Activated CD4-positive, alpha-beta memory T cell treated with anti-CD3 and anti-CD28 coated beads, Interleukin-2, amount 10 ng/mL, durations not matched to agents 7 days and 5 days (primary cell): ENCODE measurements around the gene ZNF480. TPM values are rescaled to one million over a fixed set of nuclear protein-coding genes. Genes with fewer than 3 reads are reported as not detected.
"Not testable (repeated sequence)": the region's sequence is repeated elsewhere in the genome, so short reads cannot be mapped to it uniquely, and the experiment has no call there.

Experiments used
- CTCF ChIA-PET: fragments of 350-600 bp; sonication (Branson Sonifier 250); formaldehyde crosslinking; loops from one replicate; lab custom pipeline; 2021; ENCODE audit warnings: antibody characterized with exemption, inconsistent platforms; lab: Charles Lee
- POLR2A ChIA-PET: fragments of 350-600 bp; sonication (Branson Sonifier 250); formaldehyde crosslinking; loops from one replicate; lab custom pipeline; 2021; ENCODE audit warnings: antibody characterized with exemption; lab: Charles Lee
- DNase-seq: peaks from one replicate; pipeline ENCODE4 v3.0.0-alpha.2; 2020
- H3K27ac Mint-ChIP-seq: one replicate; pipeline ENCODE4 v1.8.0; 2021; ENCODE audit warnings: mild to moderate bottlenecking, mixed read lengths
- H3K27me3 Mint-ChIP-seq: one replicate; pipeline ENCODE4 v1.8.0; 2021; ENCODE audit warnings: mixed read lengths
- H3K36me3 Mint-ChIP-seq: one replicate; pipeline ENCODE4 v1.8.0; 2021; ENCODE audit warnings: low read depth, mixed read lengths
- H3K4me1 Mint-ChIP-seq: one replicate; pipeline ENCODE4 v1.8.0; 2021; ENCODE audit warnings: mixed read lengths
- H3K4me3 Mint-ChIP-seq: one replicate; pipeline ENCODE4 v1.8.0; 2021; ENCODE audit warnings: mild to moderate bottlenecking, mixed read lengths
- H3K9me3 Mint-ChIP-seq: one replicate; pipeline ENCODE4 v1.8.0; 2021; ENCODE audit warnings: mixed read lengths
- total RNA-seq, 2 experiments: library from RNA; stranded (reverse); gene quantifications; one replicate each; pipeline ENCODE4 v1.2.3, GENCODE V29; 2021

Gene ZNF480
- total RNA-seq, 2 experiments from 2014 or later: 12.4 to 14.0 TPM

DNA sequence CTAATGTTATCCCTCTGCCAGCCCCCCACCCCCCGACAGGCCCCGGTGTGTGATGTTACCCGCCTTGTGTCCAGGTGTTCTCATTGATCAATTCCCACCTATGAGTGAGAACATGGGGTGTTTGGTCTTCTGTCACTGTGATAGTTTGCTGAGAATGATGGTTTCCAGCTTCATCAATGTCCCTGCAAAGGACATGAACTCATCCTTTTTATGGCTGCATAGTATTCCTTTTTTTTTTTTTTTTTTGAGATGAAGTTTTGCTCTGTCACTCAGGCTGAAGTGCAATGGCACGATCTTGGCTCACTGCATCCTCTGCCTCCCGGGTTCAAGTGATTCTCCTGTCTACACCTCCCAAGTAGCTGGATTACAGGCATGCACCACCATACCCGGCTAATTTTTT lies 4.0 kb upstream of the ZNF480 start:
- DNase-seq, CTCF ChIA-PET, H3K4me3 Mint-ChIP-seq, POLR2A ChIA-PET, H3K27ac Mint-ChIP-seq, H3K27me3 Mint-ChIP-seq: not testable (repeated sequence)
- Mint-ChIP-seq H3K4me1 (peaks cover 12% of the 10 kb centered on the region), H3K36me3 (peaks cover 71% of the 10 kb centered on the region), H3K9me3 (peaks cover 46% of the 10 kb centered on the region)

DNA sequence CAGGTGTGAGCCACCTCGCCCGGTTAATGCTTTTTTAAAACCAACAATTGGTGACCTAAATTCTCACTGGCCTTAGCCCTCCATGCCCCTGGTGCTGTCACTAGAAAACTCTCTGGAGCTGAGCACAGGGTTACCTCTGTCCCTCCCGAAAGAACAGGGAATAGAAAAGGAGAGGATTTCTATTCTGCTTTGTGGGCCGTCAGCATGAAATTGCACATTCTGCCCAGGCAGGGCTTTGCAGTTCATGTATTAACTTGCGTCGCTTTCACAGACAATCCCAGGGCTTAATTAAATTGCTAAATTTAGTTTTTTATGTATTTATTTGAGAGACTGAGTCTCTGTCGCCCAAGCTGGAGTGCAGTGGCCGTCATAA lies 583 bp upstream of the ZNF480 start:
- no peak for DNase-seq
- ChIA-PET POLR2A (interaction anchor here (0.8 kb wide), 1 partner anchor 27 kb away, joined by 4 read pairs; the partner anchor contains the start of gene ZNF766), CTCF (no interaction called here)
- Mint-ChIP-seq H3K4me3 (peak overlapping the region; percentile 91), H3K9me3 (peaks cover 53% of the 10 kb centered on the region), H3K27me3 (no peaks in the 10 kb centered on the region), H3K36me3 (peaks cover 73% of the 10 kb centered on the region), H3K4me1 (peaks cover 18% of the 10 kb centered on the region), H3K27ac (peak overlapping the region; percentile 67)

DNA sequence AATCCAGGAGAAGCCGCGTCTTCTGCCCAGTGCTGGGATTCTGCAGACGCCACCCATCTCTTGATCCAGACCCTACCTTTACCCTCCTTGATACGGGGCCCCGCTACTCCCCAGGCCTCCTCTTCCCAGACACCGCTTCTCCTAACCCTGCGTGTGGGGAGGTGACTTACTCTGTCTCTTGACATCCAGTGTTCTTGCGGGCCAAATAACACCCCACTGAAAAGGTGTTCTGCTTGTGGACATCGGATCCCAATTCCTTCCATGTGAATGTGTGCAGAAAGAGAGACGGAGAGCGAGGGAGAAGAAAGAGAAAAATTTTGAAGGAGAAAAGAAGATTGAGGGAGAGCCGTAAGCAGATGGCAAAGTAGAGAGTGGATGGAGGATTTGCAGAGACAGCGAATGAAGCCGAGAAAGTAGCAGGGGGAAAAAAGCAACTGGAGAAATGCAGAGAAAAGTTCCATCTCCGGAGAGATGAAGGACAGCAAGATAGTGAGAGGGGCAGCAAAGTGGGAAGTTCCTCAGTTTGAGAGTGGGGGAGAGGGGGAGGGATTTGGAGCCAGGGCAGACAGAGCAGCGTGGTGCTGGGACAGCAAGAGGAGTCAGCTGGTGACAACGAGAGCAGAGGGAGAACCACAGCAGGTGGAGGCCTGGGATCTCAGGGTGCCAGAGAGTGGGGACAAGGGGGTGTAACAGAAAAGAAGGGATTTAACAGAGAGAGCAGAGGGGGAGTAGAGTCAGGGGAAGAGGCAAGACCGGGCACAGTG lies 814 bp downstream of the ZNF480 start:
- peaks cover 73% of the 10 kb centered on the region for H3K36me3 Mint-ChIP-seq
- H3K4me3 Mint-ChIP-seq: peak overlapping the region; percentile 91
- H3K4me1 Mint-ChIP-seq: peaks cover 18% of the 10 kb centered on the region
- DNase-seq: no peak
- no peaks in the 10 kb centered on the region for H3K27me3 Mint-ChIP-seq
- H3K9me3 Mint-ChIP-seq: peaks cover 57% of the 10 kb centered on the region
- peak overlapping the region; percentile 92 for H3K27ac Mint-ChIP-seq
- CTCF ChIA-PET: no interaction called here
- POLR2A ChIA-PET: no interaction called here

DNA sequence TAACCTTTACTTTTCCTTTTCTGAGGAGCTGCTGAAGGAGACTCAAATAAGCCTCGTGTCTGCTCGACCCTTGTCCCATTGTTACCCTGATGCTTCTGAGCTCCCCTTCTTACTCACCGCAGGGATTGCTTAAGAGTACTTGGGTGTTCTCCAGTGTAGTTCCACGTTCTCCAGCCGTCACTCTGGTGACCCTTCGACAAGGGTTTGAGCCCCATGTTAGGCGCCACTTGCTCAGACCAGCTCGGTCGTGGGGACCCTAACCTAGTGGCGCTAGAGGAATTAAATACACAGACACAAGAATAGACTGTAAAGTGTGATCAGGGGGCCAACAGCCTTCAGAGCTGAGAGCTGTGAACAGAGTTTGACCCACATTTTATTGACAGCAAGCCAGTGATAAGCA lies 10.3 kb downstream of the ZNF480 start:
- ChIA-PET CTCF (no interaction called here), POLR2A (no interaction called here)
- H3K27me3 Mint-ChIP-seq: no peaks in the 10 kb centered on the region
- peaks cover 67% of the 10 kb centered on the region for H3K9me3 Mint-ChIP-seq
- H3K27ac Mint-ChIP-seq: no peak overlapping the region
- H3K36me3 Mint-ChIP-seq: peaks cover 88% of the 10 kb centered on the region
- DNase-seq: no peak
- no peak overlapping the region for H3K4me3 Mint-ChIP-seq
- no peaks in the 10 kb centered on the region for H3K4me1 Mint-ChIP-seq

DNA sequence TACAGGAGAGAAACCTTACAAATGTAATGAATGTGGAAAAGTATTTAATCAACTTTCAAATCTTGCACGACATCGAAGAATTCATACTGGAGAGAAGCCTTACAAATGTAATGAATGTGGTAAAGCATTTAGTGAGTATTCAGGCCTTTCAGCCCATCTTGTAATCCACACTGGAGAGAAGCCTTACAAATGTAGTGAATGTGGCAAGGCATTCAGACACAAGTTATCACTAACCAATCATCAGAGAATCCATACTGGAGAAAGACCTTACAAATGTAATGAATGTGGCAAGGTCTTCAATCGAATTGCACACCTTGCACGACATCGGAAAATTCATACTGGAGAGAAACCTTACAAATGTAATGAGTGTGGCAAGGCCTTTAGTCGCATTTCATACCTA lies 25.5 kb downstream of the ZNF480 start:
- ChIA-PET CTCF (no interaction called here), POLR2A (no interaction called here)
- H3K27me3 Mint-ChIP-seq: no peaks in the 10 kb centered on the region
- DNase-seq: no peak
- no peak overlapping the region for H3K4me3 Mint-ChIP-seq
- H3K4me1 Mint-ChIP-seq: no peaks in the 10 kb centered on the region
- no peak overlapping the region for H3K27ac Mint-ChIP-seq
- peaks cover 79% of the 10 kb centered on the region for H3K9me3 Mint-ChIP-seq
- peaks cover 83% of the 10 kb centered on the region for H3K36me3 Mint-ChIP-seq

DNA sequence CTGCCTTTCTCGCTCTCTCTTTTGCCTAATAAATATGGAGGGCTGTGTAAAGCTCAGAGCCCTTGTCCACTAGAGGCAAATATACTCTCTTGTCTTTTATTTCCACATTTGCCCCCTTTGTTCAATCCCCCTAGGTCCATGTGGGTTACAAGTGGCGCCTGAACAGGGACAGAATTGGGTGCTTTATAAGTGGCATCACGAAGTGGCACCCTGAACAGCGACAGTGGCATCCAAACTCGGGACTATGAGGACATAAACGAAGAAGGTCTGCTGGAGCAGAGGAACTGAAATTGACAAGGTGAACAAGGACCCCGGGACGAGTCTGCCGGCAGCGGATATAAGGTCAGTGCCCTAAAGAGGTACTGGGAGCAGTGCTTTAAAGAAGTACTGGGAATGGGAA lies 34.8 kb downstream of the ZNF480 start:
- Mint-ChIP-seq H3K4me1 (peaks cover 7% of the 10 kb centered on the region), H3K4me3 (no peak overlapping the region), H3K36me3 (peaks cover 28% of the 10 kb centered on the region), H3K27ac (no peak overlapping the region), H3K27me3 (no peaks in the 10 kb centered on the region), H3K9me3 (peaks cover 61% of the 10 kb centered on the region)
- no peak for DNase-seq
- CTCF ChIA-PET: no interaction called here
- POLR2A ChIA-PET: no interaction called here

DNA sequence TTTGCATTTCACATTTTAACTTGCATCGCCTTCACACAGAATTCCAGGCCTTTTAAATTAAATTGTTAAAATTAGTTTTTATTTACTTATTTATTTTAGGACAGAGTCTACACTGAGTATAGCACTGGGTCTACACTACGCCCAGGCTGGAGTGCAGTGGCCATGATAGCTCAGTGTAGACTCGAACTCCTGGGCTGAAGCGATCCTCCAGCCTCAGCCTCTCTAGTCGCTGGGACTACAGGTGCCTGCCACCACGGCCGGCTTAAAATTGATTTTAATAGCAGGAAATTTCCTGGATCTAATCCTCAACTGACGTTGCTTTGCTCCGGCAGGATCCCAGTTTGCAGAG lies 38.8 kb downstream of the ZNF480 start:
- H3K4me3 Mint-ChIP-seq: peak overlapping the region; percentile 94
- DNase-seq: no peak
- H3K9me3 Mint-ChIP-seq: peaks cover 62% of the 10 kb centered on the region

DNA sequence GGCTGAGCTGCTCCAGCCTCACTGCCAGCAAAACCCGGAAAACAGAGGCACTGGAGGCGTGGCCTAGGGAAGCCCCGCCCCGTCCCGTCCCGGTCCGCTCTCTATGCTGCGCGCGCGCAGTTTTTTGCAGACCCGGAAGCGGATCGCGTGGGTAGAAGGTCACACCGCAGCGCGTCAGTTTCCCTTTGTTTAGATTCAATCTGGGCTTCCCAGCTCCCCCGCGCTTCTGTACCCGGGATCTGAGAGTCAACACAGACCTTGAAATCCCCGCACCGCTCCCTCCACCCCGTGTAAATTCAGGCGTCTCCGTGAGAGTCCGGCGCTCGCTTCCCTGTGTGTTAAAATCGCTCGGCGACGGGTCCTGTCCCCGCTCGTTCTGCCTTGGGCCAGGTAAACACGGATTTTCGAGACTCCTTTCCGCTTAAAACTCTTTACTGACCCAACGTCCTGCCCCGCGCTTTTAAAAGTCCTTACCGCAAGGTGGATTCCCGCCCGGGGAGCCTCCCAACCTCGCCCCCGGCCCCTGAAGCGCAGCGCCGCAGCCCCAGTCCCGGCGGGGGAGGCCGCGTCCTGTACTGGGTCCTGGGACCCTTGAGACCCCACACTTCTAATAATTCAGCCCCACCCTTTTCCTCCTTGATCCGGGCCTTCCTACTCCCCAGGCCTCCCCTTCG lies 39.3 kb downstream of the ZNF480 start, which contains the start of gene ZNF610:
TSS of gene ZNF610 (plus strand) at position 127 of the 674 bp plus-strand sequence. CDS start 12,930 bp downstream, outside the sequence.
- H3K4me1 Mint-ChIP-seq: peaks cover 15% of the 10 kb centered on the region
- H3K27ac Mint-ChIP-seq: peak within 1 kb of the TSS; percentile 87
- H3K4me3 Mint-ChIP-seq: peak within 1 kb of the TSS; percentile 94
- ChIA-PET CTCF (no interaction called here), POLR2A (interaction anchor here (0.8 to 1.5 kb wide), 4 partner anchors 9 to 63 kb away, joined by 3 to 7 read pairs (median 3); partner anchors contain the start of gene ZNF880)
- peak; percentile 90 for DNase-seq
- peaks cover 60% of the 10 kb centered on the region for H3K9me3 Mint-ChIP-seq
- peaks cover 43% of the 10 kb centered on the region for H3K36me3 Mint-ChIP-seq
- no peaks in the 10 kb centered on the region for H3K27me3 Mint-ChIP-seq

More for the DNA sequence above, 38.8 kb downstream of the ZNF480 start:
- H3K27me3 Mint-ChIP-seq: no peaks in the 10 kb centered on the region
- POLR2A ChIA-PET: interaction anchor here (1.0 to 1.5 kb wide), 3 partner anchors 10 to 34 kb away, joined by 3 to 7 read pairs (median 3); partner anchors contain the start of gene ZNF880
- peaks cover 43% of the 10 kb centered on the region for H3K36me3 Mint-ChIP-seq
- CTCF ChIA-PET: no interaction called here
- peaks cover 15% of the 10 kb centered on the region for H3K4me1 Mint-ChIP-seq
- H3K27ac Mint-ChIP-seq: peak overlapping the region; percentile 87

DNA sequence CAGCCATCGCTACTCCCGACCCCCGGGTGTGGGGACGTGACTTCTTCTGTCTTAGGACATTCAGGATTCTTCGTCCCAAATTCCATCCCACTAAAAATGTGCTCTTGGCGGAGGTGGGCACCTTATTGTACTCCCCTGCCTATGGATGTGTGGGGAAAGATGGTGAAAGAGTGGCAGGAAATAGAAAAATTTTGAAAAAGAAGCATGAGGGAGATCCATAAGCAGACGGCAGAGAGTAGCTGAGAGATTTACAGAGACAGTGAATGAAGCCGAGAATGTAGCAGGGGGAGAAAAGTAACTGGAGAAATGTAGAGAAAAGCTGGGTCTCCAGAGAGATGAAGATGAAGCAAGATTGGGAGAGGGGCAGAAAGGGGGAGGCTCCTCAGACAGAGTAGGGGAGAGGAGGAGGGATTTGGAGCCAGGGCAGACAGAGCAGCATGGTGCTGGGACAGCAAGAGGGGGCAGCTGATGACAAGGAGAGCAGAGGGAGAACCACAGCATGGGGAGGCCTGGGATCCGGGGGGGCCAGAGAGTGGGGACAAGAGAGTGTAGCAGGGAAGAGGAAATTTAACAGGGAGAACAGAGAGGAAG lies 39.9 kb downstream of the ZNF480 start:
- H3K9me3 Mint-ChIP-seq: peaks cover 54% of the 10 kb centered on the region
- peak overlapping the region; percentile 94 for H3K4me3 Mint-ChIP-seq
- H3K27me3 Mint-ChIP-seq: no peaks in the 10 kb centered on the region
- DNase-seq: no peak
- H3K27ac Mint-ChIP-seq: peak overlapping the region; percentile 87
- ChIA-PET POLR2A (interaction anchor here (0.5 to 1.5 kb wide), 5 partner anchors 9 to 301 kb away, joined by 3 to 7 read pairs (median 3); partner anchors contain the start of genes ZNF83 and ZNF880), CTCF (no interaction called here)
- peaks cover 40% of the 10 kb centered on the region for H3K36me3 Mint-ChIP-seq
- H3K4me1 Mint-ChIP-seq: peaks cover 15% of the 10 kb centered on the region

DNA sequence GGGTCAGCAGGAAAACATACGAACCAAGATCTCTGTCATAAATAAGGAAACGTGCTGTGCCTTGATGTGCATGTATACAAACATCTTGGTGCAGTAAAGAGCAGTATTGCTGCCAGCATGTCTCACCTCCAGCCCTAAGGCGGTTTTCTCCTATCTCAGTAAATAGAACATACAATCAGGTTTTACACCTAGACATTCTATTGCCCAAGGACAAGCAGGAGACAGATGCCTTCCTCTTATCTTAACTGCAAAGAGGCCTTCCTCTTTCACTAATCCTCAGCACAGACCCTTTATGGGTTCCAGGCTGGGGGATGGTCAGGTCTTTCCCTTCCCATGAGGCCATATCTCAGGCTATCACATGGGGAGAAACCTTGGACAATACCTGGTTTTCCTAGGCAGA lies 42.1 kb downstream of the ZNF480 start:
- POLR2A ChIA-PET, H3K27me3 Mint-ChIP-seq, H3K4me3 Mint-ChIP-seq, CTCF ChIA-PET, H3K27ac Mint-ChIP-seq, DNase-seq: not testable (repeated sequence)
- Mint-ChIP-seq H3K36me3 (peaks cover 27% of the 10 kb centered on the region), H3K9me3 (peaks cover 43% of the 10 kb centered on the region), H3K4me1 (peaks cover 15% of the 10 kb centered on the region)

DNA sequence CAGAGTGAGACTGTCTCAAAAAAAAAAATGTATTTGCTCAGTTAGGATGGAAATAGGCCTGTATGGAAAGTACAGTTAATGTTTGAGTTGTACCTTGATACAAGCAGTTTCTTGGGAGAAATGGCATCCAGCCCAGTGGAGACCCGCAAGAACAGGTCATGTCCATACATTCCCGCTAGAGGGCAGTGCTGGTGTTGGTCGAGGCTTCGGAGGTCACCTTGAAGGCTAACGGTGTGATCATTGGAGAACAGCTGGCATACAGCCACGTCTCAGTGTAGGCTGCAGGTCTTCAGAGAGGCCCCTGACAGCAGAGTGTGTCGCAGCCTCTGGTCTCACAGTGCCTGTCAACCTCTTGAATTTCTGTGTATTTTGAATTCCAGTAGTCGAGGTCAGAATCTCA lies 46.6 kb downstream of the ZNF480 start:
- H3K27me3 Mint-ChIP-seq: no peaks in the 10 kb centered on the region
- H3K4me3 Mint-ChIP-seq: no peak overlapping the region
- no peaks in the 10 kb centered on the region for H3K4me1 Mint-ChIP-seq
- no peak overlapping the region for H3K27ac Mint-ChIP-seq
- peak; percentile 49 for DNase-seq
- ChIA-PET CTCF (no interaction called here), POLR2A (no interaction called here)
- peaks cover 12% of the 10 kb centered on the region for H3K36me3 Mint-ChIP-seq
- H3K9me3 Mint-ChIP-seq: peaks cover 36% of the 10 kb centered on the region

DNA sequence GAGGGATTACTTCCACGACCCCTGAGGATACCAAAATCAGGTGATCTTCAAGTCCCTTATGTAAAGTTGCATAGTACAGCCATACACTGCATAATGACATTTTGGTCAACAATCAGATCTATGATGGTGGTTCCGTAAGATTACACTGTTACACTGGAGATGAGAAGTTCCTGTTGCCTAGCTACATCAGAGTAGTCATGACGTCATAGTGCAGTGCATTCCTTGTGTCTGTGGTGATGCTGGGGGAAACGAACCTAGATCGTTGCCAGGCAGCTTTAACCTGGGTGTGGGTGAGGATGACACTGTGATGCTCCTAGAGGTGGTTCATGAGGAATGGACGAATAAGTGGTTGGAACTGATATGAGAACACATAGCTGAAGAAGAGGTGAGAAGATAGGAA lies 48.2 kb downstream of the ZNF480 start:
- Mint-ChIP-seq H3K4me1 (no peaks in the 10 kb centered on the region), H3K27ac (no peak overlapping the region), H3K27me3 (no peaks in the 10 kb centered on the region), H3K4me3 (no peak overlapping the region), H3K9me3 (peaks cover 37% of the 10 kb centered on the region), H3K36me3 (peaks cover 15% of the 10 kb centered on the region)
- CTCF ChIA-PET: no interaction called here
- POLR2A ChIA-PET: interaction anchor here (0.9 kb wide), 1 partner anchor 9 kb away, joined by 3 read pairs; the partner anchor contains the start of gene ZNF610
- DNase-seq: no peak

DNA sequence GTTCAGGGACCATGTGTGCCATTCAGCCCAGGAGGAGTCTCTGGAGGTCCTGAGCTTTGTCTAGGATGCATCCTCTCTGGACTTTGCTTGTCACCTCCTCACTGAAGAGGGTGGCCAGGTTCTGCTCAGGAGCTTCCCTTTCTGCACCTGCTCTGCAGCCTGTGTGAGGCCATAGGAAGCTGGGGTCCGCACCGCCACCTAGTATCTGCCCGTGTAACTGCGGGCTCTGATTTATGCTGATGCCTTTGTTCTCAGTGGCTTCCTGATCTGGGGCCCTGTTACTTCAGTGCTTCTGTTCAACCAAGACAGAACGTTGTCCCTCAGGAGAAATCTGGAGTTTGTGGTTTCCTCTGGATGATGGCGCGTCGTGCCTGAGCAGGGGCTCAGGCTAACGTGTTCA lies 54.5 kb downstream of the ZNF480 start:
- Mint-ChIP-seq H3K9me3 (peaks cover 47% of the 10 kb centered on the region), H3K27ac (no peak overlapping the region), H3K27me3 (no peaks in the 10 kb centered on the region), H3K36me3 (peaks cover 41% of the 10 kb centered on the region), H3K4me3 (no peak overlapping the region), H3K4me1 (no peaks in the 10 kb centered on the region)
- POLR2A ChIA-PET: no interaction called here
- CTCF ChIA-PET: no interaction called here
- no peak for DNase-seq
